ENCODE results near the gene RASGRF2.
"Not testable (repeated sequence)": the region's sequence is repeated elsewhere in the genome, so short reads cannot be mapped to it uniquely, and the experiment has no call there.

RASGRF2 gene

DNA sequence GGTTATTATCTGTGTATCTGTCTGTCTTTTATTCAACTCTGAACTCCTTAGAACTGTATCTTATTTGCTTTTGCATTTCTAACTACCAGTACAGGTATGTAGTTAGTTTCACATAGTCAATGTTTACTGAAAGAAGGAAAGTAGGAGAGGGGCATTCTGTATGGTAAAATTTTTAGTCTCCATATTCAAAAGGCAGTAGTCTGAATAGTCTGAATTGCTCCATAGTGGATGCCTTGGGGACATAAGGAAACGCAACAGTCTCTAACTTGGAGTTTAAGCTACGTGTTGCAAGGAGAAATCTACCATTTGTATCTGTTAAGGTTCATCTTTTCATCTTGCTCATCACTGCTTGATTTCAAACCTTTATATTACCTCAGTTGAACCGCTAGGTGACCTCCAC, 26.2 kb downstream of the RASGRF2 start:
- DNase-seq (ENCODE audit: low spot score): no peak

DNA sequence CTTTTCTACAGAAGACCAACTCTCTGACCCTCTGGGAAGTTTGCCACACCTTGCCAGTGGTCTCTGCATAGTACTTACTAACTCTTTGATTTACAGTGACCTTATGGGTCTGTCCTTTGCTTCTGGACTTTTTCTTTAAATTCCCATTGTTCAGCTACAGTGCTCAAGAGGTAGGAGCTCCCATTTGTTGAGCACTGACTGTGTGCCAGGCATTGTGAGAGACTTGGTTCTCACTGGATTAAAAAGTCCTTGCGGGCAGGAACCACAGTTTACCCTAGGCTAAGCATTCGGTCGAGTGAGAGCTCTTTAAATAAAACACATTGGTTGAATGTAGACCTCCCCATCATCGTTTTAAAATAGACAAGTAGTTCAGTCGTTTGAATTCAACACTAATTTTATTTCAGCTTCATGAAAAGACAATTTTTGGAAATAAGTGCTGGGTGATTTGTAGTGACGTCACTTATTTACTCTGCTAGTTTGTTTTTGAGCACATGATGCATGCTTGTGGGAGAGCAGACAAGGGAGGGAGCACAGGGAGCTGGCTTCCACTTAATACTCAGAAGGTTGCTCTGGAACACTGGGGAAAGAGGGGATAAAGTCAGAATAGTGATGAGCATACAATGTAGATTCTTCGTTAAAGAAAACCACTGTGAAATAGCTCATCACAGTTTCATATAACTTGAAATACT, 27.1 kb downstream of the RASGRF2 start:
- DNase-seq (ENCODE audit: low spot score): no peak

DNA sequence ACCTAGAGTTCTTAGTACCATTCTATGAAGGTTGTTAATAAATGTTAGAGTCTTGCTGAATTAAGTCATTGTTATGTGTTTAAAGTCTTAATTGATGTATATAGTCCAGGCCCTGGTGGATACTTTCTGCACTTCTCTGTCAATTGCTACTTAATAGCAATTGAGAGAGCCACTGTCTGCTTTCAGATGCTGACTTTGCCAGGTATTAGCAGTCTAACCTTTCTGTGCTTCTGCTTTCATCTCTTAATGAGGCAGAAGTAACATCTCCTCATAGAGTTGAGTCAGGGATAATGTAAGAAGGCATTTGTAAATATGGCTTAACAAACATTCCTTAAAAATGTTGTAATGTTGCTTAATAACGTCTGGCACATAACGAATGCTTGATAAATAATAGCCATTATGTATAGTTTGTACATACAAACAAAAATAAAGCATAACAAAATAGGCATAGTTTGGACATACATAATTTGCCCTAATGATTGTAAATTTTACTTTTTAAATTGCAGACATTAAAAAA, 28.3 kb downstream of the RASGRF2 start:
- DNase-seq (ENCODE audit: low spot score): no peak

DNA sequence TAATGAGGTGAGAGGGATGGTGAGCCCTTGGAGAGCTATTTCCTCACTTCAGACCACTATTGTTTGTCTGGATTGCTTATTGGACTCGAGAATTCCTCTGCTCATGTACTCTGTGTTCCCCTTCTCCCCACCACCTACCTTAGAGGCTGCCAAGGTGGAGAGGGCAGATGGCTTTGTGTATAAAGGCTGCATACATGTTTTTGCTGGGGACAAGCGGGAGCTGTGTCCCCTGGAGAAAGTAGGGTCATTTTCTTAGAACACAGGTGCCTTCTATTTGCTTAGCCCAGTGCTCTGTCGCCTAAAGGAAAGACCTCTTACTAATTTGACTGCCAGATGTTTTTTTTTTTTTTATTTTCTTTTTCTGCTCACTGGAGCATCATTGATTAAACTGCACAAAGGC, 29.7 kb downstream of the RASGRF2 start:
- no peak for DNase-seq (ENCODE audit: low spot score)

DNA sequence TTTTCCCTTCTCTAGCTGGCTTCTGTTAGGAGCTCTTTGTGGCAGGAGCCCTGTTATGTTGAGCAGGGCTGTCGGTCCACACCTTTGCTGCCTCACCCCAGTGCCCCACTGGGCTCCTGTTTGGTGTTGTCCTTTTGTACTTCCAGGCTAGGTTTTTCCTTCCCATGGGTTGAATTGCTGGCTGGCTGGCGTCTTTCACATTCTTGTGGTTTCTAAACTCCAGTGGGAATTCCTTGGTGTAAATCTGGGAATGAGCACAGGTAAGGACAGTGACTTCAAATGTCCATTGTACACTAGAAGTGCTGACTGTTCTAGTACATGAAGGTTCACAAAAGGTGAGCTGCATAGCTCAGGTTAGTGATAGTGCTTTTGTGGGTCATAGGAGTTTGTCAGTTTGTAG, 30.4 kb downstream of the RASGRF2 start:
- no peak for DNase-seq (ENCODE audit: low spot score)

DNA sequence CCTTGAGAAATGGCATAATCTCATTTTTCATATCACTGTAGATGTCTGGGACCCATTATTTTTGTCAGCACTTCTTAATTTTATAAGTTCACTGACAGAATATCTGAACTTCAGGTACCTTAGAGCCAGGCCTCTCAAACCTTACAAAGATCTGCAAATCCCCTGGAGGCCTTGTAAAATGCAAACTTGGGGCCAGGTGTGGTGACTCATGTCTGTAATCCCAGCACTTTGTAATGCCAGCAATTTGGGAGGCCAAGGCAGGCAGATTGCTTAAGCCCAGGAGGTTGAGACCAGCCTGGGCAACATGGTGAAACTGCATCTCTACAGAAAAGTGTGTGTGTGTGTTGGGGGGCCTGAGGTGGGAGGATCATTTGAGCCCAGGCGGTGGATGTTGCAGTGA, 30.8 kb downstream of the RASGRF2 start:
- DNase-seq (ENCODE audit: low spot score): no peak

DNA sequence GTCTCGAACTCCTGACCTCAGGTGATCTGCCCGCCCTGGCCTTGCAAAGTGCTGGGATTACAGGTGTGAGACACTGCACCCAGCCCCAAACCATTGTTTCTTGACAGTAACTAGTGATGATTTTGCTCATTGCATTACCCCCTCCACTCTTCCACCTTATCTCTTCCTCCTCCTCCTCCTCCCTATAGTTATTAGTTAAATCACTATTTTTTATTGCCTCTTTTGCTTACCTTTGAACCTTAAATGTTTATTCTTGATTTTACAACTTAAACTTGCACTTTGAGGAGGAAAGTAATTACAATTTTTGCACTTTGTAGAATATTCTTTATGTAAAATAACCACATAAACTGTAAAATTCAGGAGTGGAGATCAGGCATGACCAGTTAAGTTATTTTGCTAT, 35.7 kb downstream of the RASGRF2 start:
- DNase-seq (ENCODE audit: low spot score): no peak

DNA sequence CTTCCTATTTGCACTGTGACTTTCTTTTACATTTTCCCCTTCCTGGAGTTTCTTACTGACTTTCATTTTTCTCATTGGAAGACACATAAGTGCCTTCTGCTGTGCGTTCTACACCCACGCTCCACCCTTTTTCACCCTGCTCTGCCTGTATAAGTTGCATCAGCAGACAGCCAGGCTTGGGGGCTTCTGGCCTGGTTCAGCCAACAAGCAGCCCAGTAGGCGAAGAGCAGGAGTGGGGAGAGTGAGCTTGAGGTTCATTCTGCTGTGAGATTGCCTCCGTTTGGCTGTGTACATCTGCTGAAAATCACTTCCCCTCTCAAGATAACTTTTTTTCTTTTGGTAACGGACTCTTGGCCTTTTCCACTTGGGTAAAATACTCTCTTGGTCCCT, 38.4 kb downstream of the RASGRF2 start:
- DNase-seq (ENCODE audit: low spot score): no peak

DNA sequence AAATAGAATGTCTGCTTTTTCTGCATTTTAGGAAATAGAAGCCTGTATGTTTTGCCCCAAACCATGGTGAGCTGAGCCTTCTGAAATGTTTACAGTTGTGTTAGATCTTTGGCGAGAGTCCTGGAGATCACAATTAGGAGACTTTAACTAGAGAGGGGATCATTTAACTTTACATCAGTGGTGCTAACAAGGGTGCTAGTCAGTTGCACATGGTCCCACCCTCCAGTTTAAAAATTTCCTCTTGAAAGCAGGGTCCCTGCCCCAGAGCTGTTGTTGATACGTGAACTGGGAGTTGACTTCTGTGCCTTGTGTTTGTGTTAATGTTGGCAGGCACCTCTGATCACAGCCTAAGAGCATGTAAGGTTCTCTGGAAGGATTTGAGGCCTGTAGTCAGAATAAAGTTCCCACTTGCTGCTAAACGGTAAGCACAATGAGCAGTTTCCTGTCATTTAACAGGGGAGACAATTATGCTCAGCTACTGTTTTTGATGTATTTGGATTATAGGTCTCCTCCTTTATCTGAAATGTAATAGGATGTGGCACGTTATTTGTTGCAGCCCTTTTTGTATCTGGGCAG, 43.7 kb downstream of the RASGRF2 start:
- DNase-seq (ENCODE audit: low spot score): no peak

DNA sequence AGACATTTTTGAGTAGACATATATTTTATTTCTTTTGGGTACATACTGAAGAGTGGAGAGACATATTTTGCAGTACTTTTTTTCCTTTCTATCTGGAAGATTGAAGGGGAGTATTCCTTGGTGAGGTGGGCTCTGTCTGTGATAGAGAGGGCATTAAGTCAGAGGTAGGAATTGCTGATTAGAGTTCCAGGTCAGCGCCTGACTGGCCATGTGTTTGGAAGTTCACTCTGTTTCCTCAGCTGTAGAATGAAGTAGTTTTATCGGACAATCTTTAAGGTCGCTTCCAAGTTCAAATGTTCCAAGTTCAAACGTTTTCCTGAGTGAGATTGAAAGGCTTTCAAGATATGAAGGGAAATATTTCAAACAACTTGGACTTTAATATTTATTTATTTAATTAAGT, 45.5 kb downstream of the RASGRF2 start:
- DNase-seq (ENCODE audit: low spot score): no peak

DNA sequence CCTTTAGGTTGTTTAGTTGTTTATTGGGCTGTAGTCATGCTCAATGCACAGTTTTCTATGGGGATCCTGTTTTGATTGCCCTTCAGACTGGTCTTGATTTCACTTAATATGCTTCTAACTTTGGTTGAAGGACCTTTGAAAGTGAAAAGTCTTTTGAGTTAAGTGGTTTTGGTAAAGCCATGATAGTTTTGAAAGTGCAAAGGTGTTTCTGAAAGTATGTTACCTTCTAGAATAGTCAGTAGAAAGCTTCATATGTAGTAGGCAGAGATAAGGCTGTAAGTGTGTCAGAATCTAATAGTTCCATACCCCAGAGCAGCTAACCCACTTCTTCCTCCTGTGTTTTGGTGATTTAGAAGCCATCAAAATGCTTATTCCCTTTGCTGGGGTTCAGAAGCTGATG, 46.1 kb downstream of the RASGRF2 start:
- no peak for DNase-seq (ENCODE audit: low spot score)

DNA sequence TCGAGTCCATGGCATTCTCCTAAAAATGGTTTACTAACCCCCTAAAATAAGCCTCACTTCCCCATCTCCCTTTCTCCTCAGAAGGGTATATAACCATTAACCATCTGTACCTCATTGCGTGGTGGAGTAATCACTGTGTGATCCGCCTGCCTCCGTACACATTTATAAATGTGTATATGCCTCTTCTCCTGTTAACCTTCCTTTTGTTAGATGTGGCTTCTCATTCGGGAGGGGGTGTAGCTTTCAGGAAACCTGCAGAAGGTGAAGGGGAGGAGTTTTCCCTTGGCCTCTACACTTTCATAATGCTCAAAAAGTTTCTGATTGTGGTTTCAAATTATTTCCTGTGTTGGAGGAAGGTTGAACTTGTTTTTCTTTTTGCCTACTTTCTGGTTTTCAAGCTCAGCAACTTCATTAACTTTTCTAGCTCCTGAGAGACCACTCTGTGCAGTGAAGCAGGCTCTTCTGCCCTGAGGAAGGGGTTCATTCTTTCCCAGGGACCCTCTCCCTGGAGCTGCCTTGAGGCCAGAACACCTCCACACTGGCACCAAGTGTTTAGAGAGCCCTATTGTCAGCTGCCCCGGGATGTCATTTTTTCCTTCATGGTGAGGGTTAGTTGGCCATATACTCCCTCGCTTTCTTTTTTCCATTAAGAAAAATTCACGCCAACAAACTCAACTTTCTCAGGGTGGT, 46.9 kb downstream of the RASGRF2 start:
- DNase-seq (ENCODE audit: low spot score): no peak

DNA sequence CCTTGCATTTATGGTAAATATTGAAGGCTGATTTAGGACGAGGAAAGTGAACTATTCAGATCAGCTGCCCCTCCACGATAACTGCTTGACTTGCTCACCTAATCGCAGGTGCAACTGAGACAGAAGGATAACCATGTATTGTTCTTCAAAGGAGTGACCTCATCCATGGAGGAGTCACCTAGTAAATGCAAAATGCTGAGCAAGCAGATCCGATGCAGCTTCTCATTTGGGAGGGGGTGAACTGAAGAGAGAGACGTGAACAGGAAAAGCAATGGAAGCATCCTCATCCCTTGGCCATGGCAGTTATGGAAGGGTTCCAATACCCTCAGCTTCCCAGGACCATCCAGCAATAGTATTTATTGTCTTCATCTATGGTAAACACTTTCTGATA, 47.5 kb downstream of the RASGRF2 start:
- no peak for DNase-seq (ENCODE audit: low spot score)

DNA sequence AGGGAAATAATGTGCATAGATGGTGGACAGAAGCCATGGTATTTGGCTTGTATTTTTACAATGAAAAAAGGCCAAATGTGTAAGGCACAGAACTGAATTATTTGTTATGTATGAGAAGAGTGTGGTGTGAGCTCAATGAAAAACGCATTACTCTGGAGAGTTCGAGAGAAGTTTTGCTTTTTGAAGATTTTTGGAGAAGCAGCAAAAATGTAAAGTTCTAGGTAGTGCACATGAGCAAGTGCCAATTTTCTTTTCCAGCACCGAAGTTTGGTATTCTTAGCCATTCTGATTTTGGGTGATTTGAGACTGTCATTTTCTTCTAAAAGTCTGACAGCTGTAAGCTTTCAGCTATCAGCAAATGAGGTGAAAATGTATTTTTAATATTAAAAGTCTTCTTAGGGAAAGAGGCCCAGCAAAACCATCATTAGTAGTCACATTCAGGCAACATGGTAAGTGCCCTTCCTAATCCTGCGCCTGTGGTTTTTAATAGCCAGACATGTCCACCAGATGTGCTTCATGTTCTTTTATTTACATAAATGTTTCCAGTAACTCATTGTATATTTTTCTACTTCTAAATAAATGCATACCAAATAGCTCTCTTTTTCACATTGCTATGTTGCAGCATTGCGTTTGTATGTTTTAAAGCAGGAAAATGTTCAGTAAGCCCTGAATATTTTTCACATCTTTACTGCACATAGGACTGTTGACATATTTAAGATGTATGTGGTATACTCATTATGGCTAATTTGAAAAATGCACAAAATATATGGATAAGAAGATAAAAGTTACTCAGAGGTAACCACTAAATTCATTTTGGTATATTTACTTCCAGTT, 50.4 kb downstream of the RASGRF2 start:
- no peak for DNase-seq (ENCODE audit: low spot score)

DNA sequence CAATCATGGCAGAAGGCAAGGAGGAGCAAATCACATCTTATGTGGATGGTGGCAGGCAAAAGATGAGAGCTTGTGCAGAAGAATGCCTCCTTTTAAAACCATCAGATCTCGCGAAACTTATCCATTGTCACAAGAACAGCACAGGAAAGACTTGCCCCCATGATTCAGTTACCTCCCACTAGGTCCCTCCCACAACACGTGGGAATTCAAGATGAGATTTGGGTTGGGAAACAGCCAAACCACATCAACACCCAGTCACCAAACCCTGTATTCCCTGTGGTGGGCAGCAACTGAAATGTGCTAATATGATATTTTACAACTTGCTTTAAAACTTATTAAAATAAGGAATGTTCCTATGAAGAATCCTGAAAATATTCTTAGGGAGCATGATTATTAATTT, 54.2 kb downstream of the RASGRF2 start:
- no peak for DNase-seq (ENCODE audit: low spot score)

DNA sequence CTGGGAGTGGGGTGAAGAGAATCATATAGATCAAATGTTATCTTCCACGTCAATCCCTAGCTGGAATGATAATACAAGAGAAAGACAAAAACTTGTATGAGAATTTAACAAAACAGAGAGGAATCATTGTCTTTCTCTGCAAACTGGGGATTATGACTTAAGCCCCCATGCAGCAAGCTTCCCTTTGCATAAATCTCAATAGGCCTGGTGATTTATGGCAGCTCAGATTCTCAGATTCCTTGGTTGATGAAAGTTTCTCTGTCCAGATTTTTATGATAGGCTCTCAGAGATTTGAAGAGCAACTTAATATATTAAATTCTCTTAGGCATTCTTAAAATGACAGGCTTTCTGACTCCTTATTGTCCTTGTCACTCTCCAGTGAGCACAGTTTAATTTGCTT, 56.0 kb downstream of the RASGRF2 start:
- no peak for DNase-seq (ENCODE audit: low spot score)

DNA sequence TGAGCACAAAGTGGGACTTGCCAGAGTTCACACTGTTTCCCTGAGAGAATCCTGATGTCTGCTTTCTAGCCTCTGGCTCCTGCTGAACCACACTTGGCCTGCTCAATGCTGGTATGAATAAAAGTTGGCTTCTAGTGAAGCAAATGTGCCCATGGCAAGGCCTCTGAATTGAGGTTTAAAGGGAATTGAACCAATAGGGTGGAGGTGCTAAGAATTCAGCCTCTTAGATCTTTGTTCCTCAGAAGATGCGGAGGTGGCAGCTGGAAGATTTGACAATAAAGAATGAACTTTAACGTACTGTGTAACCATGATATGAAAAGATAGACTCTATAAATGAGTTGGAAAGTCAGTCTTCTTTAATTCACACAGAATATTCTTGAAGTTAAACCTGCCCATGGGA, 57.2 kb downstream of the RASGRF2 start:
- no peak for DNase-seq (ENCODE audit: low spot score)

DNA sequence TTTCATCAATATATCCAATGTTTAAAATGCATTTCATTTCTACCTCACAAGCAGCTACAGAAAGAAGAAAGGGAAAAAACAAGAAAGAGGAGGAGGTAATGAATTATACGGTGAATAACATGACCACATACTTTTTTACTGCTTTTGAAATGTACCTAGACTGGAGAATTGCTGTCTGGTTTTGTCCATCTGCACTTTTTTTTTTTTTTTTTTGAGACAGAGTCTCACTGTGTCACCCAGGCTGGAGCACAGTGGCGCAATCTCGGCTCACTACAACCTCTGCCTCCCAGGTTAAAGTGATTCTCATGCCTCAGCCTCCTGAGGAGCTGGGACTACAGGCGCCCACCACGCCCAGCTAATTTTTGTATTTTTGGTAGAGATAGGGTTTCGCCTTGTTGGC, 58.4 kb downstream of the RASGRF2 start:
- DNase-seq (ENCODE audit: low spot score): not testable (repeated sequence)

DNA sequence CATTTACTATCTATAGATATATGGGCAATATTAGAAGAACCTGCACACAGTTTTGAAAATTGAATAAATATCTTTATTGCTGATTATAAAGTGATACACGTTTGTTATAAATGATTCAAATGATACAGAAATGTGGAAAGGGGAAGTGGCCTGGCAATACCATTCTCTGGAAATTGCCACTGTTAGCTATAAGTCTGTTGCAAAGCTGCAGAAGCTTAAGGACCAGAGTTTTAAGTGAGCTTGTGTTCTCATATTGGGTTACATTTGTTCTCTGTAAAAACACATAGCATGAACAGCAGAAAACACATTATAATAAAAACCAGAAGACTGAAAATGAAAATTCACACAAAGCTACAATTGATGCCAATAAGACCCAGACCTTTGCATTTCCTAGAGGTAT, 59.6 kb downstream of the RASGRF2 start:
- no peak for DNase-seq (ENCODE audit: low spot score)

DNA sequence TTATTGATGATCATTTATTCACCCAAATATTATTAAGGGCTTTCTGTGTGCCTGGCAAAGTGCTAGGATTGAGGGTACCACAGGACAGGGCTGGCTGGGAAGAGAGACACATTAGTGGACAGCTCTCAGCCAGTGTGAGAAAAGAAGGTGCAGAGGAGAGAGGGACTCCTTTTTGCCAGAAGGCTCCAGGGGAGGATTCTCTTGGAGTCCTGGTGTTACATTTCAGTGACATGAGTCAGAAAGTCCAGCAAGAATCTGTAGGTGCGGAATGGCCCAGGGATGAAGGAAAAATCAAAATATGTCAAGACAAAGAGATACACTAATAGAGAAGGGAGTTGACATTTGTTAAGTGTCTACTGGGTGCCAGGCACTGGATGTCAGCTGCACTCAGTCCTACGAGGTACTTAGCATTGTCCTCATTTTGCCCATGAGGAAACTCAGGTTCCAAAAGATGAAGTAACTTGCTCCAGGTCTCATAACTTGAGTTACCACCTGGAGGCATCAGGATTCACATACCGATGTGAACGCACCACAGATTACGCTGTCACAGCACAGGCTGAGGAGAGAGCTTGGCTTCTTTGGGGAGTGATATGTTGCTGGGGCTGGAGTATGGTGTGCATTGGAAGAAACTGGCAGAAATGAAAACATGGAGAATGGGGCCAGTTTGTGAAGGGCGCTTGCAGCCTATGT, 60.5 kb downstream of the RASGRF2 start:
- DNase-seq (ENCODE audit: low spot score): no peak

DNA sequence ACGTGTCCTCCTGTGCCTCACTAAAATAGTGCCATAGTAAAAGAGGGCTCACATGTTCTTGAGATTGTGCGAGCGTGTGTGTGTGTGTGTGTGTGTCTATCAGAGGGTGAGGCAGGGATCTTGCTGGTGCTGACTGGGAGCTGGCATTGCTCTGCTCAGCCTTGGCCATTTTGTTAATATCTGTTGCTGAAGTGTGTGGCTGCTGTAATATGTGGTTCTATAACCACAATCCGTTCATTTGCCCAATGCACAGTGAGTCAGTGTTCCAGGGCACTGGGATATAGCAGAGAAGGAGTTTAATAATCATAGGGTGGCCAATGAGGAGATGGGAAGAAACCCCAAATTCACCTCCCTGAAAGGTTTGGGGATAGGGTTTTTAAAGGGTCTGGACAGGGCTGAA, 61.3 kb downstream of the RASGRF2 start:
- DNase-seq (ENCODE audit: low spot score): no peak
